Lower leg skin (tissue), 4 donors: Measurements from ENCODE around the gene MYCBP2. TPM values are rescaled to one million over a fixed set of nuclear protein-coding genes. Genes with fewer than 3 reads are reported as not detected.

ENCODE experiments used
- DNase-seq, 2 donors: peaks; one replicate each; pipeline ENCODE4 v3.0.0-alpha.2; 2019; ENCODE audit warnings: low spot score in 2 of 2
- H3K4me3 ChIP-seq: fragments of 200-600 bp; sonication (generic); 2 replicates; pipeline ENCODE4 v1.5.1; 2017; ENCODE audit warnings: mild to moderate bottlenecking, low read depth; ENCODE audit not compliant: poor library complexity, severe bottlenecking
- POLR2A ChIP-seq, 2 donors: fragments of 450-650 bp; IDR thresholded peaks; one replicate each; pipeline ENCODE4 v1.6.1; 2016 to 2017; ENCODE audit warnings: antibody characterized with exemption in 2 of 2, mild to moderate bottlenecking in 1 of 2, moderate library complexity in 1 of 2
- WGBS, 2 donors: methylation state at CpG; one replicate each; pipeline ENCODE4 v1.1.5; 2018; 5-methylcytosine and 5-hydroxymethylcytosine counted together
- intact Hi-C: fragments of 100-400 bp; cut with DNase I; formaldehyde crosslinking; loops from one replicate; pipeline ENCODE4 v1.15.0; 2023; ENCODE audit warnings: low total_unique reads
- total RNA-seq, 4 donors: library from RNA; depleted of rRNA; stranded (reverse); fragments of >200 nt; gene quantifications; one replicate each; pipeline ENCODE4 v1.1.0, GENCODE V29; 2016
- TF ChIP-seq, protein P1 (sequence below), 3 donors: fragments of 450-650 bp; IDR thresholded peaks; one replicate each; pipeline ENCODE4 v1.5.1; 2016; ENCODE audit warnings: antibody characterized with exemption in 3 of 3, mild to moderate bottlenecking in 3 of 3, moderate library complexity in 2 of 3

The MYCBP2 gene
- total RNA-seq, 4 donors from 2014 or later, result 189 to 242 (median 231) TPM

DNA sequence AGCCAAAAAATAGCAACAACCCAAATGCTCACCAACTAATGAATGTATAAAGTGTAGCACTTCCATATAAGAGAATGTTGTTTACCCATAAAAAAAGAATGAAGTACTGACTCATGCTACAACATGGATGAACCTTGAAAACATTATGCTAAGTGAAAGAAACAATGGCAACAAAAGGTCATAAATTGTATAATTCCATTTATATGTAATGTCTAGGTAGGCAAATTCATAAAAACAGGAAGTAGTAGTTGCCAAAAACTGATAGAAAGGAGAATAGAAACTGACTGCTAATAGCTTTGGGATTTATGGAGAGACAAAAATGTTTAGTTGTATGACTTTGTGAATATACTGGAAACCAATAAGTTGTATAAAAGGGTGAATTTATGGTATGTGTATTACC lies 21.6 kb downstream of the MYCBP2 start:
- TF ChIP-seq, protein P1, sequence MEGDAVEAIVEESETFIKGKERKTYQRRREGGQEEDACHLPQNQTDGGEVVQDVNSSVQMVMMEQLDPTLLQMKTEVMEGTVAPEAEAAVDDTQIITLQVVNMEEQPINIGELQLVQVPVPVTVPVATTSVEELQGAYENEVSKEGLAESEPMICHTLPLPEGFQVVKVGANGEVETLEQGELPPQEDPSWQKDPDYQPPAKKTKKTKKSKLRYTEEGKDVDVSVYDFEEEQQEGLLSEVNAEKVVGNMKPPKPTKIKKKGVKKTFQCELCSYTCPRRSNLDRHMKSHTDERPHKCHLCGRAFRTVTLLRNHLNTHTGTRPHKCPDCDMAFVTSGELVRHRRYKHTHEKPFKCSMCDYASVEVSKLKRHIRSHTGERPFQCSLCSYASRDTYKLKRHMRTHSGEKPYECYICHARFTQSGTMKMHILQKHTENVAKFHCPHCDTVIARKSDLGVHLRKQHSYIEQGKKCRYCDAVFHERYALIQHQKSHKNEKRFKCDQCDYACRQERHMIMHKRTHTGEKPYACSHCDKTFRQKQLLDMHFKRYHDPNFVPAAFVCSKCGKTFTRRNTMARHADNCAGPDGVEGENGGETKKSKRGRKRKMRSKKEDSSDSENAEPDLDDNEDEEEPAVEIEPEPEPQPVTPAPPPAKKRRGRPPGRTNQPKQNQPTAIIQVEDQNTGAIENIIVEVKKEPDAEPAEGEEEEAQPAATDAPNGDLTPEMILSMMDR (IDR thresholded peaks at IDR 0.05), result no peak
- no peak for TF ChIP-seq POLR2A (IDR thresholded peaks at IDR 0.05)
- DNase-seq, result no peak
- H3K4me3 ChIP-seq, result no peak overlapping the region
- intact Hi-C loops, result no loop called here

DNA sequence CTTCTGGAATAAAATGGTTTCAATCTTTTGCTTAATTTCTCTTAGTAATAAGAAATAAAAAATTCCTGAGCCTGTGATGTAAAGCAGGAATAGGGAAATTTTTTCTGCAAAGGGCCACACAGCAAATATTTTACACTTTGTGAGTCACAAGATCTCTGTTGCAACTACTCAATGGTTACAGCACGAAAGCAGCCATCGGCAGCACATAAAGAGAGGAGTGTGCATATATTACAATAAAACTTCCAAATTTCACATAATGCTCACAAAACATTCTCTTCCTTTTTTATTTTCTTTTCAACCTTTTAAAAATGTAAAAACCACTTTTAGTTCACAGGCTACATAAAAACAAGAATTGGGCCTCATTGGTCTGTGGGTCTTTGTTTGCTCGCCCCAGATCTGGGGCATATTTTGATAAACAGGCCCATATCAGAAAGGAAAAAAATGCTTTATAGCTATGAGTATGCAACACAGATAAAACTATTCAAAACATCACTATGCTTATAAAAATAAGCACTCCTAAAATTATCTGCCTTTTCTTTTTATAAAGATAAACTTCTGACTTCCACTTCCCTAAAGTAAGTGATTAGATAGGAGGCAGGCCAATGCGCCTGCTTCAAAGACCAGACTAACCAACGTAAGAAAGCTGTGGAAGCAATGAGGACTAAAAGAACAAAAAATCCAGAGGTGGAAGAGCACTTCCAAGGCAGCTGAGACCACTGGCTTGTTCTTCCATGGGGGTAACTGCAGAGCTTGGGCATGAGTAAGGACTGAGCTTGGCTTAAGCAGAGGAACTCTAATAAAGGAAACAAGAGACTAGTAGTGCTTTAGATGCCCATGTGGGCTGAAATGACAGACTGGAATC lies 26.5 kb downstream of the MYCBP2 start:
- intact Hi-C loops, result no loop called here
- no peak for DNase-seq
- TF ChIP-seq, protein P1 (IDR thresholded peaks at IDR 0.05), result no peak
- no peak for TF ChIP-seq POLR2A (IDR thresholded peaks at IDR 0.05)
- WGBS, 2 donors, result 70 to 73% methylated on average over 5 of the region's 5 CpGs
- no peak overlapping the region for H3K4me3 ChIP-seq

DNA sequence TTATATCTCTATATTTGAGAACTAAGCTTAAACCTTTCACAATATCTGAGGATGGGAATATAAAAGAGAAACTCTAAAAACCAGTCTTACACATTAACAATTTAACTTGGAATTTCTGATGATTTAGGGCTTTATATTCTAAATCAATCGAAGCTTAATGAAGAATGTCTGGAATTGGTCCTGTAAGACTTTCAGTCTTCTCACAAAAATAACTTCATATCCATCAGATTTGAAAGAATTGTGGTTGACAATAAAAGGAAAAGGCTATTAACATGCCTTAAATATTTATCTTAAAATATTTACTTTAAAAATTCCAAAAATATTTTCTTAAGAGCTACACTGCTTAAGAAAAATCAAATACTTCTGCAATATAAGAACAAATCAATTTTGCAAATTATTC lies 27.3 kb downstream of the MYCBP2 start:
- no peak overlapping the region for H3K4me3 ChIP-seq
- intact Hi-C loops, result no loop called here
- no peak for TF ChIP-seq POLR2A (IDR thresholded peaks at IDR 0.05)
- TF ChIP-seq, protein P1 (IDR thresholded peaks at IDR 0.05), result no peak
- WGBS, 2 donors, result 55 to 61% methylated on average over 1 of the region's 1 CpG
- DNase-seq, result no peak

DNA sequence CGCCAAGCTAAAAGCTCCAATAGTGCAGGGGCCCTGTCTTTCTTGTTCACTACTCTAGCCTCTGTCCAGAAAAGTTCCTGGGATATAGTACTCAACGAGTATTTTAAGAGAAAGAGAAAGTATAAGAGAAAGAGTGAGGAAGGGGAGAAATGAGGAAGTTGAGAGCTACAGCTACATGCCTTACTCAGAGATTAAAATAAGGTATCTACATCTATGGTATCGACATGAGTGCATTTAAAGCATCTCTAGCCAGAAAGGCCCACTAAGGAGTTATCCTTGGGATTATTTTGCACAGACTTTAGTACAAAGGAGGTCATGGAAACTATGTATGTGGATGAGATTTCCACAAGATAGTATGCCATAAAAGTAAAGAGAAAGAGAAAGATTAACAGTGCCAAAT lies 28.5 kb downstream of the MYCBP2 start:
- DNase-seq, result no peak
- WGBS, 2 donors, result 88 to 92% methylated on average over 3 of the region's 3 CpGs
- H3K4me3 ChIP-seq, result no peak overlapping the region
- intact Hi-C loops, result no loop called here
- no peak for TF ChIP-seq POLR2A (IDR thresholded peaks at IDR 0.05)
- TF ChIP-seq, protein P1 (IDR thresholded peaks at IDR 0.05), result no peak

DNA sequence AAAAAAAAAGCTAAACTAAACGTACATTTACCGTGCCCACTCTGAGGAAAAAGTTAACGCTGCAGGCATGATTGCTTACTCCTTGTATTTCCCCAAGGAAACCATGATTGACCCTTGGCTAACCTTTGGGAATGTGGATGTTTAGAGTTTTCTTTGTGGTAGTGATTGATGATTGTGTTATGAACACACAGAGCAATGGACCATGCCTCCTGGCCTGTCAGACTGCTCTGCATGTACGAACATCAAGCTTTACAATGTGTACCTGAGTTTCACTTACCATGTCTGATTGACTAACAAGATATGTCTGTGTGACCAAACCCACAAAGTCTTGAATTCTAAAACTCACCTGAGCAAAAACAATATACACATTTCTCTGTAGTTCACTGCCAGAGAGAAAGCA lies 35.1 kb downstream of the MYCBP2 start:
- WGBS, 2 donors, result 75 to 84% methylated on average over 4 of the region's 4 CpGs
- DNase-seq, result no peak
- no peak overlapping the region for H3K4me3 ChIP-seq
- TF ChIP-seq POLR2A (IDR thresholded peaks at IDR 0.05), result no peak
- TF ChIP-seq, protein P1 (IDR thresholded peaks at IDR 0.05), result no peak
- intact Hi-C loops, result no loop called here

DNA sequence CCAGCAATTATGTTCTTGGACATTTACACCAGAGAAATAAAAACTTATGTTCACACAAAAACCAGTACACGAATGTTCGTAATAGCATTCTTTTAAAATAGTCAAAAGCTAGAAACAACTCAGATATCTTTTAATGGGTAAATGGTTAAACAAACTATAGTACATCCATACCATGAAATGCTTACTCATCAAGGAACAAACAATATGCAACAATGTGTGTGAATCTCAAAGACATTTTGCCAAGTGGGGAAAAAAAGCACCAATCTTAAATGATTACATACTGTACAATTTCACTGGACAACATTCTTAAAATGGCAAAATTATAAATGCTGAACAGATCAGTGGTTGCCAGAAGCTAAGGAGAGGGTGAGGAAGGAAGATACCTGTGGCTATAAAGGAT lies 36.6 kb downstream of the MYCBP2 start:
- intact Hi-C loops, result no loop called here
- 94 to 98% methylated on average over 2 of the region's 2 CpGs for WGBS, 2 donors
- H3K4me3 ChIP-seq, result no peak overlapping the region
- no peak for DNase-seq
- TF ChIP-seq, protein P1 (IDR thresholded peaks at IDR 0.05), result no peak
- TF ChIP-seq POLR2A (IDR thresholded peaks at IDR 0.05), result no peak
